Measurements from ENCODE around the gene PIAS1.

Gene PIAS1

GRCh38 chr15:68207176-68207935 is 153.2 kb downstream of the PIAS1 start:
- TF ChIP-seq RAD21 (IDR thresholded peaks at IDR 0.05; ENCODE audit: low read depth) = no peak

GRCh38 chr15:68208136-68208535 is 154.0 kb downstream of the PIAS1 start:
- no peak for TF ChIP-seq EP300 (IDR thresholded peaks at IDR 0.05; ENCODE audit: borderline replicate concordance)
- TF ChIP-seq USF1 (IDR thresholded peaks at IDR 0.05) = no peak
- no peak for TF ChIP-seq REST (IDR thresholded peaks at IDR 0.05; ENCODE audit: low read depth)
- no peak for TF ChIP-seq EGR1 (IDR thresholded peaks at IDR 0.05)
- TF ChIP-seq YY1 (IDR thresholded peaks at IDR 0.05; ENCODE audit: low read depth) = no peak
- no peak for TF ChIP-seq TEAD4 (IDR thresholded peaks at IDR 0.05)
- no peak for TF ChIP-seq TAF1 (IDR thresholded peaks at IDR 0.05; ENCODE audit: low read depth)
- no peak for TF ChIP-seq RAD21 (IDR thresholded peaks at IDR 0.05; ENCODE audit: low read depth)
- no peak for TF ChIP-seq ZBTB7A (IDR thresholded peaks at IDR 0.05; ENCODE audit: low read depth)
- TF ChIP-seq CEBPB (IDR thresholded peaks at IDR 0.05) = no peak
- TF ChIP-seq NFIC (IDR thresholded peaks at IDR 0.05) = no peak
- TF ChIP-seq MAX (IDR thresholded peaks at IDR 0.05) = no peak
- TF ChIP-seq CREB1 (IDR thresholded peaks at IDR 0.05; ENCODE audit: low read depth) = no peak
- no peak for TF ChIP-seq FOXM1 (IDR thresholded peaks at IDR 0.05; ENCODE audit: borderline replicate concordance, low read depth)
- TF ChIP-seq TCF12 (IDR thresholded peaks at IDR 0.05; ENCODE audit: low read depth) = no peak

- TF ChIP-seq REST (IDR thresholded peaks at IDR 0.05; ENCODE audit: low read depth) (no peak), ZBTB7A (IDR thresholded peaks at IDR 0.05; ENCODE audit: low read depth) (no peak), TCF12 (IDR thresholded peaks at IDR 0.05; ENCODE audit: low read depth) (no peak), EP300 (IDR thresholded peaks at IDR 0.05; ENCODE audit: borderline replicate concordance) (no peak), CEBPB (IDR thresholded peaks at IDR 0.05) (no peak), YY1 (IDR thresholded peaks at IDR 0.05; ENCODE audit: low read depth) (no peak), CREB1 (IDR thresholded peaks at IDR 0.05; ENCODE audit: low read depth) (no peak), TEAD4 (IDR thresholded peaks at IDR 0.05) (no peak), TAF1 (IDR thresholded peaks at IDR 0.05; ENCODE audit: low read depth) (no peak), NFIC (IDR thresholded peaks at IDR 0.05) (no peak), MAX (IDR thresholded peaks at IDR 0.05) (no peak), FOXM1 (IDR thresholded peaks at IDR 0.05; ENCODE audit: borderline replicate concordance, low read depth) (no peak), EGR1 (IDR thresholded peaks at IDR 0.05) (no peak), RAD21 (IDR thresholded peaks at IDR 0.05; ENCODE audit: low read depth) (no peak), USF1 (IDR thresholded peaks at IDR 0.05) (no peak)
These were observed 154.6 kb downstream of the PIAS1 start for GRCh38 chr15:68208636-68209240.

- no peak for TF ChIP-seq TCF12 (IDR thresholded peaks at IDR 0.05; ENCODE audit: low read depth)
- TF ChIP-seq TEAD4 (IDR thresholded peaks at IDR 0.05) = no peak
- TF ChIP-seq ZBTB7A (IDR thresholded peaks at IDR 0.05; ENCODE audit: low read depth) = no peak
- TF ChIP-seq TAF1 (IDR thresholded peaks at IDR 0.05; ENCODE audit: low read depth) = no peak
- no peak for TF ChIP-seq USF1 (IDR thresholded peaks at IDR 0.05)
These were observed 155.2 kb downstream of the PIAS1 start for GRCh38 chr15:68209272-68209671.

- TF ChIP-seq ZBTB7A (IDR thresholded peaks at IDR 0.05; ENCODE audit: low read depth) = no peak
These were observed 155.8 kb downstream of the PIAS1 start for GRCh38 chr15:68209735-68210408.
